PC-9 (cell line): ENCODE measurements around the gene SH3RF1.

Source experiments
- EZH2 ChIP-seq: fragments of 200-600 bp; sonication (generic); IDR thresholded peaks from 2 replicates; pipeline ENCODE4 v1.8.0; 2017; ENCODE audit warnings: antibody characterized with exemption, low read depth
- TF ChIP-seq, protein P1 (sequence below): fragments of 200-600 bp; sonication (generic); conservative IDR thresholded peaks from 2 replicates; pipeline ENCODE4 v1.6.1; 2017; ENCODE audit warnings: mixed run types, antibody characterized with exemption, mild to moderate bottlenecking, moderate library complexity

DNA sequence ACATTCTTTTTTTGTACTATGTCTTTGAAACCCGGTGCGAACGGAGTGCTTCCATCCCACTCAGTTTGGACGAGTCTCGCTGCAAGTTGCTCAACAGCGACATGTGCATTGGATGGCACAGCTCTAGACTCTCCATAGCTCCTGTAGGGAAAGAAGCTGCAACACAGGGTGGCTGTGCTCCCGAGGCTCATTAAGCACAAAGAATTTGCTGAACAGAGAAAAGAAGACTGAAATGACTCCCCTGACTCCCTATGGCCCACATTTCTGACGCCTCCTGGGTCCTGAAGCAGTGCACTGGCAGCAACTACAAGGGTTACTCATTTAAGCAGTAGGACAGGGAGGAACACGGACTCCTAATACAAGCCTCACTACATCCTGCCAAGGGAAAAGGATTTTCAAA lies 127.4 kb downstream of the SH3RF1 start:
- TF ChIP-seq, protein P1, sequence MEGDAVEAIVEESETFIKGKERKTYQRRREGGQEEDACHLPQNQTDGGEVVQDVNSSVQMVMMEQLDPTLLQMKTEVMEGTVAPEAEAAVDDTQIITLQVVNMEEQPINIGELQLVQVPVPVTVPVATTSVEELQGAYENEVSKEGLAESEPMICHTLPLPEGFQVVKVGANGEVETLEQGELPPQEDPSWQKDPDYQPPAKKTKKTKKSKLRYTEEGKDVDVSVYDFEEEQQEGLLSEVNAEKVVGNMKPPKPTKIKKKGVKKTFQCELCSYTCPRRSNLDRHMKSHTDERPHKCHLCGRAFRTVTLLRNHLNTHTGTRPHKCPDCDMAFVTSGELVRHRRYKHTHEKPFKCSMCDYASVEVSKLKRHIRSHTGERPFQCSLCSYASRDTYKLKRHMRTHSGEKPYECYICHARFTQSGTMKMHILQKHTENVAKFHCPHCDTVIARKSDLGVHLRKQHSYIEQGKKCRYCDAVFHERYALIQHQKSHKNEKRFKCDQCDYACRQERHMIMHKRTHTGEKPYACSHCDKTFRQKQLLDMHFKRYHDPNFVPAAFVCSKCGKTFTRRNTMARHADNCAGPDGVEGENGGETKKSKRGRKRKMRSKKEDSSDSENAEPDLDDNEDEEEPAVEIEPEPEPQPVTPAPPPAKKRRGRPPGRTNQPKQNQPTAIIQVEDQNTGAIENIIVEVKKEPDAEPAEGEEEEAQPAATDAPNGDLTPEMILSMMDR: no peak
- TF ChIP-seq EZH2: no peak
